ENCODE data around the gene KRTAP1-1.
"Not testable (repeated sequence)": the region's sequence is repeated elsewhere in the genome, so short reads cannot be mapped to it uniquely, and the experiment has no call there.

KRTAP1-1 gene

DNA sequence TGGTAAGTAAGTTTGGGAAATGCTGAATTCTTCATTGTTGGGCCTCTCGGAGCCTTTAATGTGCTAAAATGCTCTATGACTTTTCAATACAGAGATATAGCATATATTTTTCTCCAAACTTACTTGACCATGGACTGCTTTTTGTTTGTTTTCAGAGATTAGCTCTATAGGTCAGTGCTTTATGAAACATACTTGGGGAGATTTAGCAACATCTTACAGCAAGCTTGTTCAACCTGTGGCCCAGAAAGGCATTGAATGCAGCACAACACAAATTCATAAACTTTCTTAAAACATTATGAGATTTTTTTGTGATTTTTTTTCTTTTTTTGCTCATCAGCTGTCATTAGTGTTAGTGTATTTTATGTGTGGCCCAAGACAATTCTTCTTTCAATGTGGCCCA, 31.3 kb downstream of the KRTAP1-1 start:
- no peak for FAIRE-seq

DNA sequence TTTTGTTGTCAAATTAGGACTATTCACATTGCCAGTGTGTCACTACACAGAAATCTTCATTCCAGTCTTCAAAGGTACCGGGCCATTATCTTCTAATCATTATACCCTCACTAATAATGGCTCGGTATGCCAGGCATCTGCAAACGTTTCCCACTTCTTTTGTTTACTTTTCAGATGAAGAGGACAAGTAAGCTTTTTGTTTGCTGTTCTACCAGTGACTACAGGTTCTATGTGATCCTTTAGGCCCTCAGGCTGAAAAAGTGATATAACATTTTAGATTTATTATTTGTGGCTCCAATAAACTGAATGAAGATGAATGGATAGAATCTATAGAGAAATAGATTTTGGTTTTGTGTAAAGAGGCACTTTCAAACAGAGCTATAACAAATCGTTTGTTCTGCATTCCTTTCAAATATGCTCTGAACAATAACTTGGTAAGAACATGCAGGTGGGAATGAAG, 31.9 kb downstream of the KRTAP1-1 start:
- FAIRE-seq = no peak

DNA sequence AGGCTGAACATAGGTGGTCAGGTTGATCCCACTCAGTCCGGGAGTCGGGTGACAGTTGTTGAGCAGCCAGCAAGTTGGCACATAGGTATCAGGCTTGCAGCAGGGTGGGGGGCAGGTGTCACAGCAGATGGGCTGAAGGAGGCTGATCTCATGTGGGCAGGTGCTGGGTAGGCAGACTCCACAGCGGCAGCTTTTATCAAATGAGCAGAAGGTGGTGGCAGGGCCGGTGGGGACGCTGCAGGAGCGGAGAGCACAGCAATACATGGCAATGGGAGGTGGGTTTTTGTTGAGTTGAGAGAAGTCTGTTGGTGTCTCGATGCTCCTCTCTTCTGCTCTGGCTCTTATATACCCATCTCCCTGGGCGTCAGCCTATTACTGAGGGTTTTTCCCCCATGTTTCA, 32.4 kb downstream of the KRTAP1-1 start, which contains the start of gene KRTAP3-1:
TSS of gene KRTAP3-1 (minus strand) at position 318 of the 400 bp plus-strand sequence. CDS start at position 264, 54 bp downstream.
- FAIRE-seq = no peak

DNA sequence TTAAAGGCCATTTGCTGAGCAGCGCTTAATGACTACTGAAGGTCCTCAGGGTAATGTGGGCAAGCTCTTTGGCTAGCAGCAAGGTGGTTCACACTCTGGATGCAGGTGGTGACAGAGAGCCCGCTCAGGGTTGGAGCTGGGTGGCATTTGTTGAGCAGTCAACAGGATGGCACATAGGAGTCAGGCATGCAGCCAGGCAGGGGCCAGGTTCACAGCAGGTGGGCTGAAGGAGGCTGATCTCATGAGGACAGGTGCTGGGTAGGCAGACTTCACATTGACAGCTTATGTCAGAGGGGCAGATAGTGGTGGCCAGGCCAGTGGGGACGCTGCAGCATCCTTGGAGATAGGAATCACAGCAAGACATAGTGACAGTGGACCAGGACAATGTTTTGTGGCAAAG, 36.9 kb downstream of the KRTAP1-1 start:
- FAIRE-seq = no peak

DNA sequence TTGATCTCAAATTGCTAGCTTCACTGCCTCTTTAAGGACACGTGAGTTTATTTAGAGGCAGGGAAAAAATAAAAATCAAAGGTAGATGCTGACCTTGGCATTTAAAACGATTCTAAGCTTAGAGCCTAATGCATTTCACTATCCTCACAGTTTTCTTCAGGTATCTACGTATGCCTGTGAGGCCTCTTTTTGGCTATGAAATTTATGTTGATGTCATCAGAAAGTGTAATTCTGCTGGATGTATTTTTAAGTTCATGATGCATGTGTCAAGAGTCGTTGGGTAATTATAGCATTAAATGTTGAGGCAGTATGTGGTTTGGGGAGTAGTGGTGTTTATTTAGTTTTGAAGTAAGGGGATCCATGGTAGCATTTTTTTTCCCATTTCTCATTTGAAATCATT, 37.3 kb downstream of the KRTAP1-1 start:
- no peak for FAIRE-seq

DNA sequence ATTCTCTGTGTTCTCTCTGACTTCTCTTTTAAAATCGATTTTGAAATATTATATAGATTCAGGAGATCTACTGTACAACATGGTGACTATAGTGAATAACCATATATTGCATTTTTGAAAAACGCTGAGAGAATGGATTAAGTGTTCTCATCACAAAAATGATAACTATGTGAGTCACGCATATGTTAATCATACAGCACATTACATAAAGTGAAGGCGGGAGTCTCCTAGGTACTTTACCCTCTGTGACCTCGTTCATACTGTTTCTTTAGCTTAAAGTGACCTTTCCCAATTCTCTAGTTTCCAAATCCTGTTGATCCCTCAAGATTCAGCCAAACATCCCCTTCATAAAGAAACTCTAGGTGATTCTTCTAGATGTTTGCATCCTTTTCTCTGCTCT, 38.4 kb downstream of the KRTAP1-1 start:
- no peak for FAIRE-seq

DNA sequence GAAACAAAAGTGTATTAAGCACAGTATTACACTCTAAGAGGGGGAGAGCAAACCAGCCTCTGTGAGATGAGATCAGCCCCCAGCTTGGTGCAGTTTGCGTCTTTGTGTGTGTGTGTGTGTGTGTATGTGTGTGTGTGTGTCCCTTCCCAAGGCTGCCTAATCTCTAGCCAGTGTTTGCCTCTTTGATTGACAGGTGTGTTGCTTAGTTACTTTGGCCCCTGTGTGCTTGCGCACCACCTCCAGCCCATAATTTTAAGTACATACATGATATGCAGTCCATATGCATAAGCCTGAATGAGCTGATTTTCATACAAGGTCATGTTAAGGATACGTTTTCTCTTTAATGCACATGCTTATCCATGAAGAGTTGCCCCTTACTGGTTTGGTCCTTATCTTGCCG, 39.5 kb downstream of the KRTAP1-1 start:
- FAIRE-seq = no peak

DNA sequence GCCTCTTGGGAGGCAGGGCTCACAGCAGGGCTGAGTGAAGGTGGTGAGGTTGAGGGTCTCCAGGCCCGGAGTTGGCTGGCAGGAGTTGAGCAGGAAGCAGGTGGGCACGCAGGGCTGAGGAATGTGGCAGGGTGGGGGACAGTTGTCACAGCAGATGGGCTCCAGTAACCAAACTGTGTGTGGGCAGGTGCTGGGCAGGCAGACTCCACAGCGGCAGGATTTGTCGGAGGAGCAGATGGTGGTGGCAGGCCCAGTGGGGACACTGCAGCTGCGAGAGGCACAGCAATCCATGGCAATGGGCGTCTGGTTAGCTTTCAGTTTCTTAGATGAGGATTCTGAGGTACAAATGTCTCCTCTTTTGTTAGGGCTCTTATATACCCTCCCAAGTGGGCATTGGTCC, 41.7 kb downstream of the KRTAP1-1 start, which contains the start of gene KRTAP3-2:
TSS of gene KRTAP3-2 (minus strand) at position 344 of the 400 bp plus-strand sequence. CDS start at position 291, 53 bp downstream.
- not testable (repeated sequence) for FAIRE-seq

DNA sequence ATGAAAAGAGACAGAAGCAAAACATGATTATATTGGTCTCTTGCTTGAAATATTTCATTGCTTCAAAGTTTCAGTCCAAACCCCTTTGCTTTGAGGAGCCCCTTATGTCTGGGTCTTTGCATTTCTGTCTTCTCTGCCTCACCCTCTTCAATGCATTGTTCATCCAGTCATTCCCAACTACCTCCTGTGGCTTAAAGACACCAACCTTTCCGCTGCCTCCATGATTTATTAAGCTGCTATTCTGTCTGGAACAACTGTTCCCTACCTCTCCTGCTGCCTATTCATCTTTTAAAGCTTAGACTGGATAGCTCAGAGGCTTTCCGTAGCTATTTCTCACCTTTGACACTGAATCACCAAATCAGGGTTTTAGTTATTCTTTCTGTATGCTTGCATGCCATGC, 43.9 kb downstream of the KRTAP1-1 start:
- FAIRE-seq = no peak

DNA sequence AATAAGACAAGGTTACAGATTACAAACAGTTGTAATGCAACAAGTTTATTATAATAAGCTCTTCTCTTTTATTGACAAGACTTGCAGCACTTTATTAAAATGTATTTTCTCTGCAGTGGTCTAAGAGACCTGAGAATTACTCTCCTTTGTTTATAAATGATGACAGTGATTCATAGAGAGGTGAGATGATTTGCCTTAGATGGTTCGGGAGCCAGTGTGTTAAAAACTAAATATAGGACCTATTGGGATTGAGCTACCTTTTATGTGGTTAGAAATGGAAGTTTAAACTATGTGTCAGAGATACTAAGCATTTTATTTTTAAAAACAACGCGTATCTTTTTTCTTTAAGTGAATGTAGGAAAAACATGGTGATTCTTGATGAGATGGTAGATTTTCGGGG, 44.4 kb downstream of the KRTAP1-1 start:
- no peak for FAIRE-seq

DNA sequence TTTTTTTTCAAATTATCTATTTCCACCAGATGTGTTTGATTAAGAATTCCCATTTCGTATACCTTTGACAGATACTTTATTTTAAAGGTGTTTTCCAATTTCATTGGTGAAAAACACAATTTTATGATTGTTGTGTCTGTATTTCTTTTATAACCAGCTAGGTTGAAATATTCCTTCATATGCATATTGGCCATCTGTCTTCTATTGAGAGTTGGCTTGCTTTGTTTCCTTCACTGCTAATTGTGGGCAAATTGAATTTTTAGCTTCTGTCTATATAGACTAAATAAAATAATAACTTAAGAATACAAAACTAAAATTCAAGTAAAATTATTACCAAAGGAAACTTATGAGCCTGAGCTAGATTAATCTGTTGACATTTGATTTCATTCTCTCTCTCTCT, 46.1 kb downstream of the KRTAP1-1 start:
- no peak for FAIRE-seq

DNA sequence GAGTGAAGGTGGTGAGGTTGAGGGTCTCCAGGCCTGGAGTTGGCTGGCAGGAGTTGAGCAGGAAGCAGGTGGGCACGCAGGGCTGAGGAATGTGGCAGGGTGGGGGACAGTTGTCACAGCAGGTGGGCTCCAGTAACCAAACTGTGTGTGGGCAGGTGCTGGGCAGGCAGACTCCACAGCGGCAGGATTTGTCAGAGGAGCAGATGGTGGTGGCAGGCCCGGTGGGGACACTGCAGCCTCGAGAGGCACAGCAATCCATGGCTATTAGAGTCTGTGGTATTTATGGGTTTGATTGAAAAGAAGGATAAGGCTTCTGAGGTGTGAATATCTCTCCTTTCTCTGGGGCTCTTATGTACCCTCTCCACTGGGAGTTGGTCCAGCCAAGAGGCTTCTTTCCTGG, 47.4 kb downstream of the KRTAP1-1 start, which contains the start of gene KRTAP3-3:
TSS of gene KRTAP3-3 (minus strand) at position 326 of the 400 bp plus-strand sequence. CDS start at position 259, 67 bp downstream.
- no peak for FAIRE-seq

DNA sequence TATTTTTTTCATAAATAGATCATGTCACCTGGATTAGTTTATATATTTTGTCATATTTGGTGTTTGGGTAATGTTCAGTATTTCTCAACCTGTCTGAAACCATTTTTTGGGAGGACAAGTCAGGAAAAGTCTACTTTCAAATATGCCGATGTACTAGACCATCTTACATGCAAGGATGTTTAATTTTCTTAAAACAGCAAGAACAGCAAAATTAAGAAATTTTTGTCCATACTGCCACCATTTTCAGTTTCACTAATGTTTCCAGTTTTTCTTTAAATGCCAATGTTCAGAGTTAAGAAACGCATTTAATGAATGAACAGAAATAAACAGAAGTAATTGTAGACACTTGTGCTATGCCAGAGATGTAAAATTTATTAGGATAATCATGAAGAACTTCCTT, 48.2 kb downstream of the KRTAP1-1 start:
- no peak for FAIRE-seq

DNA sequence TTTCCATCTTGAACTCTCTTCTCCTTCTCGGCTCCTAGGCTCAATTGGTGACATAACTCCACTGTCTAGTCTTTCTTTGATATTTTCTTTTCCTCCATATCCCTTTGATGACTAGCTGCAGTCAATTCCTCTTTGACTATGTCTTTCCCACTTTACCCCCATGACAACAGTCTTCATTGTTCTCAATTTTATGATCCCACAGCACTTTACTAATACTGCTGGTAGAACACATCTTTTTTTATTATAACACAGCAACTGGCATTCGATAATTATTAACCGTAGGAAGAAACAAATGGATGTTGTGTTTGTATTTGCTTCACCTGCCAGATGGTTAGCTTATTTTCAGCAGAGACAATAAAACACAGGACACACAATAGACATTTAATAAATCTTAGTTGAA, 48.6 kb downstream of the KRTAP1-1 start:
- FAIRE-seq = no peak
